ENCODE data around the gene FTSJ3. TPM values are rescaled to one million over a fixed set of nuclear protein-coding genes. Genes with fewer than 3 reads are reported as not detected.

FTSJ3 gene
- total and polyA plus RNA-seq, 10 of the 15 experiments (the other 5 are each of a cell fraction or from before 2014, with no cell fraction given), result 17.2 to 79.2 (median 50.4) TPM

- TF ChIP-seq CREM (IDR thresholded peaks at IDR 0.05; ENCODE audit: low read depth), result peak; percentile 98
- peak; percentile 87 for TF ChIP-seq USF1 (IDR thresholded peaks at IDR 0.05; ENCODE audit: borderline replicate concordance, extremely low read length, insufficient read depth, low read depth, low read length)
- peak; percentile 68 for TF ChIP-seq HCFC1 (IDR thresholded peaks at IDR 0.05; ENCODE audit: low read length)
- no peak for TF ChIP-seq YBX1 (IDR thresholded peaks at IDR 0.05)
- TF ChIP-seq PAX5 (IDR thresholded peaks at IDR 0.05; ENCODE audit: borderline replicate concordance, low read depth, low read length), result peak; percentile 52; the same call in 1 of the 2 replicates
- TF ChIP-seq ZNF622 (IDR thresholded peaks at IDR 0.05), result no peak
- peak; percentile 67 to 76 for TF ChIP-seq SRF (IDR thresholded peaks at IDR 0.05; ENCODE audit: low read depth in 2 of 2, low read length in 2 of 2)
- TF ChIP-seq FOXK2 (IDR thresholded peaks at IDR 0.05), result peak; percentile 82
- TF ChIP-seq POLR2AphosphoS2 (IDR thresholded peaks at IDR 0.05; ENCODE audit: low read depth, low read length), result peak; percentile 80
- TF ChIP-seq GABPA (IDR thresholded peaks at IDR 0.05; ENCODE audit: low read depth), result peak; percentile 98
- TF ChIP-seq ZBED1 (IDR thresholded peaks at IDR 0.05; ENCODE audit: borderline replicate concordance), result peak; percentile 63; the same call in 1 of the 2 replicates
- TF ChIP-seq ZSCAN29 (IDR thresholded peaks at IDR 0.05), result no peak
- TF ChIP-seq ESRRA (IDR thresholded peaks at IDR 0.05; ENCODE audit: low read length), result peak; percentile 69; the same call in 1 of the 2 replicates
- TF ChIP-seq CEBPZ (IDR thresholded peaks at IDR 0.05; ENCODE audit: low read depth, low read length), result no peak
- TF ChIP-seq TARDBP (IDR thresholded peaks at IDR 0.05; ENCODE audit: borderline replicate concordance), result 0 out of 2 replicates have a peak, but pooled peaks have one; percentile 45
- TF ChIP-seq RB1 (IDR thresholded peaks at IDR 0.05; ENCODE audit: borderline replicate concordance), result peak; percentile 81
- TF ChIP-seq FOS (IDR thresholded peaks at IDR 0.05; ENCODE audit: borderline replicate concordance, extremely low read depth, insufficient read length), result no peak
- no peak; the same call in 1 of the 2 replicates for TF ChIP-seq FOXM1 (IDR thresholded peaks at IDR 0.05; ENCODE audit: low read depth, low read length)
- TF ChIP-seq PML (IDR thresholded peaks at IDR 0.05; ENCODE audit: low read length), result peak; percentile 98
- TF ChIP-seq POLR2A (IDR thresholded peaks at IDR 0.05; ENCODE audit: low read depth, low read length), result peak; percentile 96
- peak; percentile 70; the same call in 1 of the 2 replicates for TF ChIP-seq ELK1 (IDR thresholded peaks at IDR 0.05; ENCODE audit: low read depth, low read length)
- peak; percentile 51; the same call in 1 of the 2 replicates for TF ChIP-seq TCF12 (IDR thresholded peaks at IDR 0.05; ENCODE audit: low read depth, low read length)
- no peak for TF ChIP-seq BMI1 (IDR thresholded peaks at IDR 0.05; ENCODE audit: borderline replicate concordance)
- TF ChIP-seq NFYA (IDR thresholded peaks at IDR 0.05; ENCODE audit: borderline replicate concordance, low read depth, low read length), result no peak
- no peak; the same call in 1 of the 2 replicates for TF ChIP-seq NFIC (IDR thresholded peaks at IDR 0.05; ENCODE audit: low read depth, low read length)
- TF ChIP-seq POU2F2 (IDR thresholded peaks at IDR 0.05; ENCODE audit: borderline replicate concordance, low read depth, low read length), result peak; percentile 83; the same call in 2 of the 3 replicates
These were observed 54.0 kb downstream of the FTSJ3 start, which contains the start of gene CCDC47 (continued) for GRCh38 chr17:63773272-63774140.
